SK-N-SH (cell line): ENCODE measurements around the gene DHX9. TPM values are rescaled to one million over a fixed set of nuclear protein-coding genes. Genes with fewer than 3 reads are reported as not detected.

ENCODE experiments used
- CTCF ChIA-PET: fragments of 300-600, 350-600 bp; formaldehyde crosslinking; extraction: SDS; loops from one replicate; lab custom pipeline; 2021; lab: Yijun Ruan, JAX
- POLR2A ChIA-PET: fragments of 350-600 bp; sonication (Branson Sonifier 250); formaldehyde crosslinking; extraction: SDS; loops from one replicate; lab custom pipeline; 2020; ENCODE audit warnings: antibody characterized with exemption, inconsistent platforms; lab: Yijun Ruan, JAX
- DNase-seq: peaks from one replicate; pipeline ENCODE4 v3.0.0; 2012
- H2AFZ ChIP-seq: fragments of 200-600 bp; sonication (generic); 2 replicates; pipeline ENCODE4 v1.8.1; 2016; ENCODE audit warnings: antibody characterized with exemption, mild to moderate bottlenecking, low read depth
- H3F3A ChIP-seq: fragments of 200-600 bp; sonication (generic); replicated peaks from 2 replicates; pipeline ENCODE3; 2016; ENCODE audit warnings: antibody characterized with exemption, mild to moderate bottlenecking; ENCODE audit not compliant: insufficient read depth
- H3K27ac ChIP-seq, 2 experiments: fragments of 200-500 bp in 1 of 2; fragments of 200-600 bp in 1 of 2; sonication (Bioruptor generic) in 1 of 2; sonication (generic), shearing (Covaris generic) in 1 of 2; 2 replicates each; pipeline versions ENCODE4 v1.5.1 to v1.6.1; 2014 to 2016; ENCODE audit warnings: low read depth in 2 of 2, inconsistent platforms in 1 of 2, low read length in 1 of 2, mild to moderate bottlenecking in 1 of 2, mixed read lengths in 1 of 2
- H3K27me3 ChIP-seq: fragments of 200-600 bp; sonication (generic), shearing (Covaris generic); 2 replicates; pipeline ENCODE4 v1.6.1; 2016; ENCODE audit warnings: mixed run types; ENCODE audit not compliant: insufficient read depth
- H3K36me3 ChIP-seq, 2 experiments: fragments of 200-500 bp in 1 of 2; fragments of 200-600 bp in 1 of 2; sonication (Bioruptor generic) in 1 of 2; sonication (generic) in 1 of 2; replicated peaks in 1 of 2; 2 replicates each; pipeline versions ENCODE3 to v1.5.1; 2014 to 2016; ENCODE audit warnings: low read length in 1 of 2, mild to moderate bottlenecking in 1 of 2; ENCODE audit not compliant: insufficient read depth in 2 of 2, control insufficient read depth in 1 of 2
- H3K4me1 ChIP-seq, 2 experiments: fragments of 200-500 bp in 1 of 2; fragments of 200-600 bp in 1 of 2; sonication (Bioruptor generic) in 1 of 2; sonication (generic), shearing (Covaris generic) in 1 of 2; 2 replicates each; pipeline versions ENCODE4 v1.5.1 to v1.6.1; 2014 to 2016; ENCODE audit warnings: low read depth in 1 of 2, low read length in 1 of 2, mixed run types in 1 of 2; ENCODE audit not compliant: insufficient read depth in 2 of 2, control insufficient read depth in 1 of 2
- H3K4me2 ChIP-seq: fragments of 200-600 bp; sonication (generic), shearing (Covaris generic); 2 replicates; pipeline ENCODE4 v1.6.1; 2017; ENCODE audit warnings: mixed run types
- H3K4me3 ChIP-seq, 2 experiments: fragments of 200-500 bp in 1 of 2; fragments of 200-600 bp in 1 of 2; sonication (Bioruptor generic) in 1 of 2; sonication (generic), shearing (Covaris generic) in 1 of 2; 2 replicates each; pipeline versions ENCODE4 v1.5.1 to v1.8.1; 2014 to 2016; ENCODE audit warnings: low read depth in 2 of 2, inconsistent platforms in 1 of 2, low read length in 1 of 2, mild to moderate bottlenecking in 1 of 2, mixed read lengths in 1 of 2, moderate library complexity in 1 of 2
- H3K79me2 ChIP-seq: fragments of 200-600 bp; sonication (generic); 2 replicates; pipeline ENCODE4 v1.8.1; 2017; ENCODE audit warnings: mild to moderate bottlenecking; ENCODE audit not compliant: insufficient read depth
- H3K9ac ChIP-seq: fragments of 200-600 bp; sonication (generic); 2 replicates; pipeline ENCODE4 v1.6.1; 2017; ENCODE audit warnings: mixed run types
- H3K9me2 ChIP-seq: fragments of 200-600 bp; sonication (generic); 2 replicates; pipeline ENCODE4 v1.6.1; 2017; ENCODE audit warnings: mixed run types
- H3K9me3 ChIP-seq: fragments of 200-600 bp; sonication (generic); 2 replicates; pipeline ENCODE4 v1.6.1; 2017; ENCODE audit warnings: mixed run types, mild to moderate bottlenecking, moderate library complexity
- H4K20me1 ChIP-seq: fragments of 200-600 bp; sonication (generic); 2 replicates; pipeline ENCODE4 v1.6.1; 2017; ENCODE audit warnings: mild to moderate bottlenecking, mixed run types; ENCODE audit not compliant: insufficient read depth
- CHD2 ChIP-seq: fragments of 150-350 bp; IDR thresholded peaks from 2 replicates; pipeline ENCODE4 v1.6.1; 2018; ENCODE audit warnings: low read length; ENCODE audit not compliant: partially characterized antibody
- ELF1 ChIP-seq: IDR thresholded peaks from 2 replicates; pipeline ENCODE4 v1.4.0; 2012
- EP300 ChIP-seq, 2 experiments: IDR thresholded peaks; 2 replicates each; pipeline versions ENCODE4 v1.4.0 to v1.6.1; 2012; ENCODE audit warnings: borderline replicate concordance in 1 of 2, low read depth in 1 of 2, low read length in 1 of 2
- FOSL2 ChIP-seq: IDR thresholded peaks from 2 replicates; pipeline ENCODE4 v1.4.0; 2012; ENCODE audit warnings: low read depth, mild to moderate bottlenecking, moderate library complexity, borderline replicate concordance
- FOXJ3 ChIP-seq: sonication (generic); formaldehyde crosslinking; IDR thresholded peaks from 2 replicates; pipeline ENCODE4 v1.5.1; 2020; ENCODE audit warnings: mild to moderate bottlenecking, missing genetic modification reagents
- FOXM1 ChIP-seq: IDR thresholded peaks from 2 replicates; pipeline ENCODE4 v1.4.0; 2012; ENCODE audit warnings: low read depth, mild to moderate bottlenecking
- IRF3 ChIP-seq: fragments of 150-350 bp; IDR thresholded peaks from 2 replicates; pipeline ENCODE4 v1.6.1; 2016; ENCODE audit warnings: mild to moderate bottlenecking, low read depth, low read length
- MAX ChIP-seq: IDR thresholded peaks from 2 replicates; pipeline ENCODE4 v1.4.0; 2012; ENCODE audit warnings: low read depth
- MEF2A ChIP-seq: IDR thresholded peaks from 2 replicates; pipeline ENCODE4 v1.4.0; 2012; ENCODE audit warnings: low read depth, borderline replicate concordance
- MXI1 ChIP-seq: IDR thresholded peaks from 2 replicates; pipeline ENCODE4 v1.6.1; 2012; ENCODE audit warnings: mild to moderate bottlenecking, low read depth, low read length, improper control_type of control experiment
- PBX3 ChIP-seq: IDR thresholded peaks from 2 replicates; pipeline ENCODE4; 2012
- POLR2AphosphoS5 ChIP-seq: IDR thresholded peaks from 2 replicates; pipeline ENCODE4 v1.6.1; 2012; ENCODE audit warnings: low read depth, low read length
- RAD21 ChIP-seq: IDR thresholded peaks from 2 replicates; pipeline ENCODE4 v1.6.1; 2012; ENCODE audit warnings: mild to moderate bottlenecking, low read length
- SIN3A ChIP-seq: IDR thresholded peaks from 2 replicates; pipeline ENCODE4 v1.6.1; 2012; ENCODE audit warnings: low read depth, mild to moderate bottlenecking, low read length, moderate library complexity, borderline replicate concordance
- SMC3 ChIP-seq: IDR thresholded peaks from 2 replicates; pipeline ENCODE4 v1.6.1; 2012; ENCODE audit warnings: low read depth, low read length, improper control_type of control experiment
- TAF1 ChIP-seq: IDR thresholded peaks from 2 replicates; pipeline ENCODE4 v1.6.1; 2012; ENCODE audit warnings: low read depth, mild to moderate bottlenecking, low read length, moderate library complexity, borderline replicate concordance
- TEAD4 ChIP-seq: IDR thresholded peaks from 2 replicates; pipeline ENCODE4 v1.4.0; 2012; ENCODE audit warnings: mild to moderate bottlenecking, borderline replicate concordance; ENCODE audit not compliant: insufficient read depth
- USF2 ChIP-seq: fragments of 150-350 bp; IDR thresholded peaks from 2 replicates; pipeline ENCODE4 v1.6.1; 2017; ENCODE audit warnings: antibody characterized with exemption, low read length, low read depth, borderline replicate concordance
- YY1 ChIP-seq: IDR thresholded peaks from 2 replicates; pipeline ENCODE4 v1.4.0; 2012; ENCODE audit warnings: low read depth, mild to moderate bottlenecking
- WGBS: methylation state at CpG from one replicate; pipeline ENCODE4 v1.1.6; 2017; ENCODE audit warnings: low lambda C conversion rate; 5-methylcytosine and 5-hydroxymethylcytosine counted together
- polyA plus RNA-seq, 3 experiments: library from polyadenylated mRNA; depleted of rRNA; stranded (reverse); fragments of >200 nt; gene quantifications; 2 replicates each; pipeline ENCODE4 v1.2.3, GENCODE V29; 2012
- TF ChIP-seq, protein P1 (sequence below): fragments of 200-600 bp; sonication (generic); IDR thresholded peaks from 2 replicates; pipeline ENCODE4 v1.6.1; 2017; ENCODE audit warnings: antibody characterized with exemption, mild to moderate bottlenecking, moderate library complexity

DHX9 gene
- polyA plus RNA-seq, 1 of the 3 experiments (the other 2 are of a cell fraction), result 145 TPM

DNA sequence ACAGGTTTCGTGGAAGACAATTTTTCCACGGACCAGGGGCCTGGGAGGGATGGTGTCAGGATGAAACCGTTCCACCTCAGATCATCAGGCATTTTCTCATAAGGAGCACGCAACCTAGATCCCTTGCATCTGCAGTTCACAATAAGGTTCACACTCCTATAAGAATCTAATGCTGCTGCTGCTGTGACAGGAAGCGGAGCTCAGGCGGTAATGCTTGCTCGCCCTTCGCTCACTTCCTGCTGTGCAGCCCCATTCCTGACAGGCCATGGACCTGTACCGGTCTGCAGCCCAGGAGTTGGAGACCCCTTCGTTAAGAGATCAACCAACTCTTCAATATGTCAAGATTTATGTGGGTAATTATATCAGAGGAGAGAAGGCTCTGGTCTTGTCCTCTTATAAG is 3.3 kb upstream of the DHX9 start:
- no peak overlapping the region for H3K9ac ChIP-seq
- CTCF ChIA-PET, result no interaction called here
- 95% methylated on average over 10 of the region's 10 CpGs for WGBS
- no peaks in the 10 kb centered on the region for H3K9me3 ChIP-seq
- H3K4me2 ChIP-seq, result no peak overlapping the region
- peaks cover 13% of the 10 kb centered on the region for H4K20me1 ChIP-seq
- H3K4me3 ChIP-seq, result no peak overlapping the region
- H3K27ac ChIP-seq, result no peak overlapping the region
- peaks cover 0 to 4% of the 10 kb centered on the region in 2 experiments for H3K36me3 ChIP-seq
- TF ChIP-seq PBX3 (no peak), SIN3A (no peak), EP300 (IDR thresholded peaks at IDR 0.05; ENCODE audit: borderline replicate concordance in 1 of 2, low read depth in 1 of 2, low read length in 1 of 2) (no peak), TAF1 (no peak), RAD21 (no peak), ELF1 (no peak), FOXJ3 (no peak), CHD2 (no peak), USF2 (no peak), MEF2A (no peak), FOXM1 (no peak), TEAD4 (no peak), FOSL2 (no peak), YY1 (no peak), IRF3 (no peak), MAX (no peak), MXI1 (no peak), SMC3 (no peak), POLR2AphosphoS5 (no peak)
- TF ChIP-seq, protein P1, sequence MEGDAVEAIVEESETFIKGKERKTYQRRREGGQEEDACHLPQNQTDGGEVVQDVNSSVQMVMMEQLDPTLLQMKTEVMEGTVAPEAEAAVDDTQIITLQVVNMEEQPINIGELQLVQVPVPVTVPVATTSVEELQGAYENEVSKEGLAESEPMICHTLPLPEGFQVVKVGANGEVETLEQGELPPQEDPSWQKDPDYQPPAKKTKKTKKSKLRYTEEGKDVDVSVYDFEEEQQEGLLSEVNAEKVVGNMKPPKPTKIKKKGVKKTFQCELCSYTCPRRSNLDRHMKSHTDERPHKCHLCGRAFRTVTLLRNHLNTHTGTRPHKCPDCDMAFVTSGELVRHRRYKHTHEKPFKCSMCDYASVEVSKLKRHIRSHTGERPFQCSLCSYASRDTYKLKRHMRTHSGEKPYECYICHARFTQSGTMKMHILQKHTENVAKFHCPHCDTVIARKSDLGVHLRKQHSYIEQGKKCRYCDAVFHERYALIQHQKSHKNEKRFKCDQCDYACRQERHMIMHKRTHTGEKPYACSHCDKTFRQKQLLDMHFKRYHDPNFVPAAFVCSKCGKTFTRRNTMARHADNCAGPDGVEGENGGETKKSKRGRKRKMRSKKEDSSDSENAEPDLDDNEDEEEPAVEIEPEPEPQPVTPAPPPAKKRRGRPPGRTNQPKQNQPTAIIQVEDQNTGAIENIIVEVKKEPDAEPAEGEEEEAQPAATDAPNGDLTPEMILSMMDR, result no peak
- TF ChIP-seq, all 33 proteins: peak for 0
- H3K4me1 ChIP-seq, result peaks cover 0 to 4% of the 10 kb centered on the region in 2 experiments; a peak in 1 of 4 replicates
- H3K9me2 ChIP-seq, result no peaks in the 10 kb centered on the region
- H2AFZ ChIP-seq, result no peak overlapping the region
- peaks cover 16% of the 10 kb centered on the region for H3K79me2 ChIP-seq
- POLR2A ChIA-PET, result no interaction called here
- peaks cover 16% of the 10 kb centered on the region for H3F3A ChIP-seq
- DNase-seq, result no peak
- no peaks in the 10 kb centered on the region for H3K27me3 ChIP-seq
